ENCODE measurements around the gene NOMO2.
"Not testable (repeated sequence)": the region's sequence is repeated elsewhere in the genome, so short reads cannot be mapped to it uniquely, and the experiment has no call there.

NOMO2 gene, protein sequence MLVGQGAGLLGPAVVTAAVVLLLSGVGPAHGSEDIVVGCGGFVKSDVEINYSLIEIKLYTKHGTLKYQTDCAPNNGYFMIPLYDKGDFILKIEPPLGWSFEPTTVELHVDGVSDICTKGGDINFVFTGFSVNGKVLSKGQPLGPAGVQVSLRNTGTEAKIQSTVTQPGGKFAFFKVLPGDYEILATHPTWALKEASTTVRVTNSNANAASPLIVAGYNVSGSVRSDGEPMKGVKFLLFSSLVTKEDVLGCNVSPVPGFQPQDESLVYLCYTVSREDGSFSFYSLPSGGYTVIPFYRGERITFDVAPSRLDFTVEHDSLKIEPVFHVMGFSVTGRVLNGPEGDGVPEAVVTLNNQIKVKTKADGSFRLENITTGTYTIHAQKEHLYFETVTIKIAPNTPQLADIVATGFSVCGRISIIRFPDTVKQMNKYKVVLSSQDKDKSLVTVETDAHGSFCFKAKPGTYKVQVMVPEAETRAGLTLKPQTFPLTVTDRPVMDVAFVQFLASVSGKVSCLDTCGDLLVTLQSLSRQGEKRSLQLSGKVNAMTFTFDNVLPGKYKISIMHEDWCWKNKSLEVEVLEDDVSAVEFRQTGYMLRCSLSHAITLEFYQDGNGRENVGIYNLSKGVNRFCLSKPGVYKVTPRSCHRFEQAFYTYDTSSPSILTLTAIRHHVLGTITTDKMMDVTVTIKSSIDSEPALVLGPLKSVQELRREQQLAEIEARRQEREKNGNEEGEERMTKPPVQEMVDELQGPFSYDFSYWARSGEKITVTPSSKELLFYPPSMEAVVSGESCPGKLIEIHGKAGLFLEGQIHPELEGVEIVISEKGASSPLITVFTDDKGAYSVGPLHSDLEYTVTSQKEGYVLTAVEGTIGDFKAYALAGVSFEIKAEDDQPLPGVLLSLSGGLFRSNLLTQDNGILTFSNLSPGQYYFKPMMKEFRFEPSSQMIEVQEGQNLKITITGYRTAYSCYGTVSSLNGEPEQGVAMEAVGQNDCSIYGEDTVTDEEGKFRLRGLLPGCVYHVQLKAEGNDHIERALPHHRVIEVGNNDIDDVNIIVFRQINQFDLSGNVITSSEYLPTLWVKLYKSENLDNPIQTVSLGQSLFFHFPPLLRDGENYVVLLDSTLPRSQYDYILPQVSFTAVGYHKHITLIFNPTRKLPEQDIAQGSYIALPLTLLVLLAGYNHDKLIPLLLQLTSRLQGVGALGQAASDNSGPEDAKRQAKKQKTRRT

DNA sequence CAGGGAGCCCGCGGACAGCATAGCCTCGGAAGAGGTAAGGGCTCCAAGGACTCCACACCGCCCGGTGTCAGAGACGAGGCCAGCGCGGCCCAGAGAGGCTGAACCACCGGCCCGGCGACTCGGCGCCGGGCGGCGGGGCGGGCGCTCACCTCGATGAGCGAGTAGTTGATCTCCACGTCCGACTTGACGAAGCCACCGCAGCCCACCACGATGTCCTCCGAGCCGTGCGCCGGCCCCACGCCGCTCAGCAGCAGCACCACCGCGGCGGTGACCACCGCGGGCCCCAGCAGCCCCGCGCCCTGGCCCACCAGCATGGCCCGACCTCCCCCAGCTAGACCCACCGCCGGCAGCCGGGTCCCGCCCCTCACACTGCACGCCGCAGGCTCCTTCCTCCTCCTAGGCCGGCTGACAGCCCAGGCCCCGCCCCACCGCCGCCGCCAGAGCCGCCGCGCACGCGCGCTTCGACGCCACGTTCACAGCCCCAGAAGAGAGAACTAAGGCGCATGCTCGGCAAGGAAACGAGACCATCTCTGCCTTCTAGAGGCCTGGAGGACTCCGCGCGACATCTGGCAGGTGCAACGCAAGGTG lies at the start of gene NOMO2:
Gene NOMO2, minus strand, starts transcription at position 371 of the 588 bp plus-strand sequence. Its CDS starts 57 bp downstream, at position 314.
- not testable (repeated sequence) for H3K36me3 ChIP-seq (ENCODE audit: low read length); H3K9me3 ChIP-seq (ENCODE audit: insufficient read depth, low read length); H3F3A ChIP-seq (ENCODE audit: insufficient read depth); H3K27me3 ChIP-seq (ENCODE audit: low read length); H4K20me1 ChIP-seq (ENCODE audit: low read depth, low read length); H3K79me2 ChIP-seq (ENCODE audit: insufficient read depth, low read length); H2AFZ ChIP-seq (ENCODE audit: low read depth, low read length, severe bottlenecking); H3K27ac ChIP-seq (ENCODE audit: low read depth, low read length); H3K9me2 ChIP-seq (replicated peaks; ENCODE audit: insufficient read depth, low read length)
- Histone ChIP-seq H3K9ac (ENCODE audit: low read length) (peak within 1 kb of the TSS; percentile 52), H3K4me3 (ENCODE audit: insufficient read depth, low read length, poor library complexity, severe bottlenecking) (peak within 1 kb of the TSS; percentile 48), H3K4me2 (ENCODE audit: low read depth, low read length, poor library complexity, severe bottlenecking) (peak within 1 kb of the TSS; percentile 48)

DNA sequence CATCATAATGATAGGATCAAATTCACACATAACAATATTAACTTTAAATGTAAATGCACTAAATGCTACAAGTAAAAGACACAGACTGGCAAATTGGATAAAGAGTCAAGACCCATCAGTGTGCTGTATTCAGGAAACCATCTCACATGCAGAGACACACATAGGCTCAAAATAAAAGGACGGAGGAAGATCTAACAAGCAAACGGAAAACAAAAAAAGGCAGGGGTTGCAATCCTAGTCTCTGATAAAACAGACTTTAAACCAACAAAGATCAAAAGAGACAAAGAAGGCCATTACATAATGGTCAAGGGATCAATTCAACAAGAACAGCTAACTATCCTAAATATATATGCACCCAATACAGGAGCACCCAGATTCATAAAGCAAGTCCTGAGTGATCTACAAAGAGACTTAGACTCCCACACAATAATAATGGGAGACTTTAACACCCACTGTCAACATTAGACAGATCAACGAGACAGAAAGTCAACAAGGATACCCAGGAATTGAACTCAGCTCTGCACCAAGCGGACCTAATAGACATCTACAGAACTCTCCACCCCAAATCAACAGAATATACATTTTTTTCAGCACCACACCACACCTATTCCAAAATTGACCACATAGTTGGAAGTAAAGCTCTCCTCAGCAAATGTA lies 48.4 kb upstream of the NOMO2 start:
- not testable (repeated sequence) for H3K9me2 ChIP-seq (replicated peaks; ENCODE audit: insufficient read depth, low read length); H3F3A ChIP-seq (ENCODE audit: insufficient read depth); H3K27me3 ChIP-seq (ENCODE audit: low read length); H3K9ac ChIP-seq (ENCODE audit: low read length); H3K9me3 ChIP-seq (ENCODE audit: insufficient read depth, low read length); H3K36me3 ChIP-seq (ENCODE audit: low read length); H3K79me2 ChIP-seq (ENCODE audit: insufficient read depth, low read length); H3K27ac ChIP-seq (ENCODE audit: low read depth, low read length); H4K20me1 ChIP-seq (ENCODE audit: low read depth, low read length); H3K4me3 ChIP-seq (ENCODE audit: insufficient read depth, low read length, poor library complexity, severe bottlenecking); H3K4me2 ChIP-seq (ENCODE audit: low read depth, low read length, poor library complexity, severe bottlenecking); H2AFZ ChIP-seq (ENCODE audit: low read depth, low read length, severe bottlenecking)

DNA sequence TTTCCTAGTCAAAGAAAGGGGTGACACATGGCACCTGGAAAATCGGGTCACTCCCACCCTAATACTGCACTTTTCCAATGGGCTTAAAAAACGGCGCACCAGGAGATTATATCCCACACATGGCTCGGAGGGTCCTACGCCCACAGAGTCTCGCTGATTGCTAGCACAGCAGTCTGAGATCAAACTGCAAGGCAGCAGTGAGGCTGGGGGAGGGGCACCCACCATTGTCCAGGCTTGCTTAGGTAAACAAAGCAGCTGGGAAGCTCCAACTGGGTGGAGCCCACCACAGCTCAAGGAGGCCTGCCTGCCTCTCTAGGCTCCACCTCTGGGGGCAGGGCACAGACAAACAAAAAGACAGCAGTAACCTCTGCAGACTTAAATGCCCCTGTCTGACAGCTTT lies 46.4 kb upstream of the NOMO2 start:
- H3K9me2 ChIP-seq (replicated peaks; ENCODE audit: insufficient read depth, low read length); H4K20me1 ChIP-seq (ENCODE audit: low read depth, low read length); H3K79me2 ChIP-seq (ENCODE audit: insufficient read depth, low read length); H2AFZ ChIP-seq (ENCODE audit: low read depth, low read length, severe bottlenecking); H3F3A ChIP-seq (ENCODE audit: insufficient read depth); H3K9me3 ChIP-seq (ENCODE audit: insufficient read depth, low read length); H3K36me3 ChIP-seq (ENCODE audit: low read length); H3K9ac ChIP-seq (ENCODE audit: low read length); H3K27me3 ChIP-seq (ENCODE audit: low read length); H3K4me3 ChIP-seq (ENCODE audit: insufficient read depth, low read length, poor library complexity, severe bottlenecking); H3K27ac ChIP-seq (ENCODE audit: low read depth, low read length); H3K4me2 ChIP-seq (ENCODE audit: low read depth, low read length, poor library complexity, severe bottlenecking): not testable (repeated sequence)

DNA sequence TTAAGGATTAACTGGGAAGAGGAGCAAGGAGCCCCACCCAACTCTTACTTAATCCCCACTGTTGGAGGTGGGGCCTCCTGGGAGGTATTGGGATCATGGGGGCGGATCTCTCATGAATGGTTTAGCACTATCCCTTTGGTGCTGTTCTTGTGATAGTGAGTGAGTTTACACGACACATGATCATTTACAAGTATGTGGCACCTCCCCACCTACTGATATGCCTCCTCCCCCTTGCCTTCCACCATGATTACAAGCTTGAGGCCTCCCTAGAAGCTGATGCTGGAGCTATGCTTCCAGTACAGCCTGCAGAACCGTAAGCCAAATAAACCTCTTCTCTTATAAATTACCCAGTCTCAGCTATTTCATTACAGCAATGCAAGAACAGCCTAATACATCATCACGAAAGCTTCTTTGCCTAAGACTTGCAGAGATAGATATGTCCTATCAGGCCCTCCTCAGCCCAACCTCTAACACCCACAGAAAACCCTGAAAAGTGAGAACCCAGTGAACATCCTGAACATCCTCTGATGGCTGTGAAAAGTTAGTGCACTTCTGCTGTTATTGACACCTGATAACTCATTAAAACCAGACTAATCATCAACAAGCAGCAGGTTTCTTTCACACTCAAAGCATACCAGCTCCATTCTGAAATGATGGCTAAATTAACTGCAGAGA lies 41.8 kb upstream of the NOMO2 start:
- H3K79me2 ChIP-seq (ENCODE audit: insufficient read depth, low read length); H3K9me2 ChIP-seq (replicated peaks; ENCODE audit: insufficient read depth, low read length); H3K27ac ChIP-seq (ENCODE audit: low read depth, low read length); H3K9me3 ChIP-seq (ENCODE audit: insufficient read depth, low read length); H3K4me3 ChIP-seq (ENCODE audit: insufficient read depth, low read length, poor library complexity, severe bottlenecking); H3K27me3 ChIP-seq (ENCODE audit: low read length); H3K9ac ChIP-seq (ENCODE audit: low read length); H3K4me2 ChIP-seq (ENCODE audit: low read depth, low read length, poor library complexity, severe bottlenecking); H3F3A ChIP-seq (ENCODE audit: insufficient read depth); H3K36me3 ChIP-seq (ENCODE audit: low read length); H2AFZ ChIP-seq (ENCODE audit: low read depth, low read length, severe bottlenecking); H4K20me1 ChIP-seq (ENCODE audit: low read depth, low read length): not testable (repeated sequence)

DNA sequence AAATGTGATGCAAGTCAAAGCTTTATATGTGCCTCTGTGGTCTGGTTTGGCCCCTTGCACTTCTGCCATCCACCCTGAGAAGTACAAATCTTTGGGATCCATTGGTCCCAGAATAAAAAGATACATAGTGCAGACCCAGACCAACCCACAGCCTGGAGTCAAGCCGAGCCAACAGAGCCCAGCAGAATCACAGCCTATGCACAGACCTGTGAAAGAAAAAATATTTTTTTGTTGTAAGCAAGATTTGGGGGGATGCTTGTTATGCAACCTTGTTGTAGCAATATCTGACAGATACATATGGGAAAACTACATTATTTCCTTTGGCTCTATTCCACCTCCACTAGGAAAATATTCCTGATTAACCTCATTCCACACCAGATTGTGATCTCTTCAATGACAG lies 36.7 kb upstream of the NOMO2 start:
- not testable (repeated sequence) for H4K20me1 ChIP-seq (ENCODE audit: low read depth, low read length); H3K4me2 ChIP-seq (ENCODE audit: low read depth, low read length, poor library complexity, severe bottlenecking); H3K27ac ChIP-seq (ENCODE audit: low read depth, low read length); H3K79me2 ChIP-seq (ENCODE audit: insufficient read depth, low read length); H3K4me3 ChIP-seq (ENCODE audit: insufficient read depth, low read length, poor library complexity, severe bottlenecking); H3K9ac ChIP-seq (ENCODE audit: low read length); H2AFZ ChIP-seq (ENCODE audit: low read depth, low read length, severe bottlenecking); H3K27me3 ChIP-seq (ENCODE audit: low read length); H3K9me2 ChIP-seq (replicated peaks; ENCODE audit: insufficient read depth, low read length); H3K9me3 ChIP-seq (ENCODE audit: insufficient read depth, low read length); H3F3A ChIP-seq (ENCODE audit: insufficient read depth); H3K36me3 ChIP-seq (ENCODE audit: low read length)

DNA sequence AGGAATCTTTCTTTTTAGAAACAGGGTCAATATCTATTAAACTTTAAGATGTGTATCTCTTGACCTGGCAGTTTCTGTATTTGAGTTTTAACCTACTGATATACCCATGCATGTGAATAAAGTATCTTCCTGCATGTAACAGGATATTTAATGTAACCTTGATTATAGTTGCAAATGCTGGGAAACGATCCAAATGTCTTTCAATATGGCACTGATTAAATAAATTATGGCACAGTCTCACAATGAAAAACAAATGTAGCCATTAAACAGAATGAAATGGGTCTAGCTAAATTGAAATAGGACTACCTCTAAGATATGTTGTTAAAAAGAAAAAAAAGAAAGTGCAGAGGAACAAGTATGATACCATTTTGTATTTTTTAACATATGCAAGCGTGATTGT lies 35.8 kb upstream of the NOMO2 start:
- H3K79me2 ChIP-seq (ENCODE audit: insufficient read depth, low read length); H3F3A ChIP-seq (ENCODE audit: insufficient read depth); H3K9me3 ChIP-seq (ENCODE audit: insufficient read depth, low read length); H3K9me2 ChIP-seq (replicated peaks; ENCODE audit: insufficient read depth, low read length); H3K36me3 ChIP-seq (ENCODE audit: low read length); H3K4me2 ChIP-seq (ENCODE audit: low read depth, low read length, poor library complexity, severe bottlenecking); H3K9ac ChIP-seq (ENCODE audit: low read length); H3K27me3 ChIP-seq (ENCODE audit: low read length); H3K27ac ChIP-seq (ENCODE audit: low read depth, low read length); H4K20me1 ChIP-seq (ENCODE audit: low read depth, low read length); H2AFZ ChIP-seq (ENCODE audit: low read depth, low read length, severe bottlenecking); H3K4me3 ChIP-seq (ENCODE audit: insufficient read depth, low read length, poor library complexity, severe bottlenecking): not testable (repeated sequence)

DNA sequence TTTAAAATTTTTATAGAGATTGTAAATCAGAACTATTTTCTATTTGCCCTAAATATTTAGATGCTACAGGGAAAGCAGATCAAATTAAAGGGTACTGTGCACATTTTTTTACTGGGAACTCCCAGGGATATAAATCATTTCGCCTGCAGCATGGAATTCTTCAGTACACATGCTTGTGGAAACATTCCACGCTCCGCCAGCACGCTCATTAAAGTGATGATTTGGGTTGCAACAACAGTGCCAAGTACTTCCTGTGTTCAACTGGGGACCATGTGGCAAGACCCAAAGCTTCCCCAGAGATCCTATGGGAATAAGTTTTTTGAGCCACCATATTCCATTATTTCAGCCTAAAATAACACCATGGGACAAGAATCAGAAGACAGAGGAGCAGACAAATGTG lies 35.4 kb upstream of the NOMO2 start:
- not testable (repeated sequence) for H3K9me2 ChIP-seq (replicated peaks; ENCODE audit: insufficient read depth, low read length)

More for the DNA sequence above, 35.4 kb upstream of the NOMO2 start:
- H3K79me2 ChIP-seq (ENCODE audit: insufficient read depth, low read length); H3K9me3 ChIP-seq (ENCODE audit: insufficient read depth, low read length); H3K36me3 ChIP-seq (ENCODE audit: low read length); H3K4me3 ChIP-seq (ENCODE audit: insufficient read depth, low read length, poor library complexity, severe bottlenecking); H3K4me2 ChIP-seq (ENCODE audit: low read depth, low read length, poor library complexity, severe bottlenecking); H2AFZ ChIP-seq (ENCODE audit: low read depth, low read length, severe bottlenecking); H3K9ac ChIP-seq (ENCODE audit: low read length); H3F3A ChIP-seq (ENCODE audit: insufficient read depth); H4K20me1 ChIP-seq (ENCODE audit: low read depth, low read length); H3K27ac ChIP-seq (ENCODE audit: low read depth, low read length); H3K27me3 ChIP-seq (ENCODE audit: low read length): not testable (repeated sequence)
